Tibial nerve (tissue), 4 donors: ENCODE measurements around the gene ONECUT1. TPM values are rescaled to one million over a fixed set of nuclear protein-coding genes. Genes with fewer than 3 reads are reported as not detected.

Source experiments
- DNase-seq, 2 donors: peaks; one replicate each; pipeline ENCODE4 v3.0.0-alpha.2; 2019; ENCODE audit warnings: low spot score in 2 of 2
- H3K27ac ChIP-seq, 4 donors: fragments of 200-600 bp; sonication (generic) in 3 of 4; one replicate each; pipeline ENCODE4 v1.5.1; 2017 to 2019; ENCODE audit warnings: mild to moderate bottlenecking in 1 of 4
- H3K27me3 ChIP-seq, 2 donors: fragments of 200-600 bp; sonication (generic) in 1 of 2; one replicate each; pipeline versions ENCODE4 v1.5.1 to v1.6.0; 2017 to 2019
- H3K36me3 ChIP-seq, 3 donors: fragments of 200-600 bp; sonication (generic); one replicate each; pipeline ENCODE4 v1.5.1; 2018 to 2019
- H3K4me1 ChIP-seq, 4 donors: fragments of 200-600 bp; sonication (generic) in 3 of 4; one replicate each; pipeline ENCODE4 v1.5.1; 2017 to 2019
- H3K4me3 ChIP-seq, 4 donors: fragments of 200-600 bp; sonication (generic) in 3 of 4; one replicate each; pipeline ENCODE4 v1.5.1; 2017 to 2019; ENCODE audit warnings: mild to moderate bottlenecking in 1 of 4, moderate library complexity in 1 of 4
- H3K9me3 ChIP-seq, 4 donors: fragments of 200-600 bp; sonication (generic) in 3 of 4; one replicate each; pipeline ENCODE4 v1.5.1; 2017 to 2019
- CTCF ChIP-seq, 5 experiments: fragments of 200-600 bp in 3 of 5; fragments of 450-650 bp in 2 of 5; sonication (generic) in 3 of 5; IDR thresholded peaks; one replicate each; pipeline ENCODE4 v1.5.1; 2016 to 2019; ENCODE audit warnings: antibody characterized with exemption in 5 of 5, mild to moderate bottlenecking in 3 of 5, moderate library complexity in 2 of 5
- EP300 ChIP-seq, 2 donors: sonication (generic); formaldehyde crosslinking; IDR thresholded peaks; one replicate each; pipeline ENCODE4 v1.6.1; 2017; ENCODE audit warnings: antibody characterized with exemption in 2 of 2, mild to moderate bottlenecking in 1 of 2
- POLR2A ChIP-seq, 2 donors: fragments of 450-650 bp; IDR thresholded peaks; one replicate each; pipeline ENCODE4 v1.6.1; 2017; ENCODE audit warnings: antibody characterized with exemption in 2 of 2, mild to moderate bottlenecking in 2 of 2, moderate library complexity in 2 of 2
- WGBS, 2 donors: methylation state at CpG; one replicate each; pipeline ENCODE4 v1.1.5; 2018; 5-methylcytosine and 5-hydroxymethylcytosine counted together
- total RNA-seq, 4 donors: library from RNA; depleted of rRNA; stranded (reverse); fragments of >200 nt; gene quantifications; one replicate each; pipeline ENCODE4 v1.1.0, GENCODE V29; 2016

The ONECUT1 gene
- total RNA-seq, 4 donors from 2014 or later = 0.22 to 2.4 TPM; not detected in 2

- Histone ChIP-seq H3K4me3 (no peak overlapping the region), H3K9me3 (no peaks in the 10 kb centered on the region), H3K36me3 (no peaks in the 10 kb centered on the region), H3K27ac (no peak overlapping the region), H3K4me1 (peaks cover 0 to 59% (median 23%) of the 10 kb centered on the region in 4 donors), H3K27me3 (peaks cover 0 to 89% of the 10 kb centered on the region in 2 donors)
- 39 to 71% methylated on average over 1 of the region's 1 CpG for WGBS, 2 donors
- DNase-seq = no peak
- TF ChIP-seq POLR2A (IDR thresholded peaks at IDR 0.05) (no peak), EP300 (IDR thresholded peaks at IDR 0.05) (no peak), CTCF (IDR thresholded peaks at IDR 0.05) (no peak)
Observed at GRCh38 chr15:52782514-52782913, 7.6 kb downstream of the ONECUT1 start.

GRCh38 chr15:52780172-52780980 lies 9.8 kb downstream of the ONECUT1 start:
- H3K27ac ChIP-seq = no peak overlapping the region
- H3K4me1 ChIP-seq = peaks cover 0 to 37% (median 16%) of the 10 kb centered on the region in 4 donors
- 3 to 4% methylated on average over 18 of the region's 18 CpGs for WGBS, 2 donors
- H3K4me3 ChIP-seq = peak overlapping the region in 1 of 4 donors; percentile 23
- no peaks in the 10 kb centered on the region for H3K36me3 ChIP-seq
- peak; percentile 35 to 63 for DNase-seq
- no peaks in the 10 kb centered on the region for H3K9me3 ChIP-seq
- TF ChIP-seq CTCF (IDR thresholded peaks at IDR 0.05) (peak; percentile 63 to 86 (median 80)), POLR2A (IDR thresholded peaks at IDR 0.05) (no peak), EP300 (IDR thresholded peaks at IDR 0.05) (peak; percentile 18 to 69)
- H3K27me3 ChIP-seq = peaks cover 0 to 86% of the 10 kb centered on the region in 2 donors

GRCh38 chr15:52778457-52778856 lies 11.7 kb downstream of the ONECUT1 start:
- 50 to 52% methylated on average over 1 of the region's 1 CpG for WGBS, 2 donors
- no peak overlapping the region for H3K4me3 ChIP-seq
- H3K36me3 ChIP-seq = no peaks in the 10 kb centered on the region
- peaks cover 0 to 86% of the 10 kb centered on the region in 2 donors for H3K27me3 ChIP-seq
- no peak for DNase-seq
- no peaks in the 10 kb centered on the region for H3K9me3 ChIP-seq
- H3K4me1 ChIP-seq = peaks cover 0 to 18% (median 0%) of the 10 kb centered on the region in 4 donors
- H3K27ac ChIP-seq = no peak overlapping the region
- TF ChIP-seq CTCF (IDR thresholded peaks at IDR 0.05) (no peak), EP300 (IDR thresholded peaks at IDR 0.05) (no peak), POLR2A (IDR thresholded peaks at IDR 0.05) (no peak)

GRCh38 chr15:52772766-52773165 lies 17.4 kb downstream of the ONECUT1 start:
- H3K4me1 ChIP-seq = no peaks in the 10 kb centered on the region
- TF ChIP-seq CTCF (IDR thresholded peaks at IDR 0.05) (no peak), EP300 (IDR thresholded peaks at IDR 0.05) (no peak), POLR2A (IDR thresholded peaks at IDR 0.05) (no peak)
- 65 to 66% methylated on average over 5 of the region's 5 CpGs for WGBS, 2 donors
- DNase-seq = no peak
- no peak overlapping the region for H3K27ac ChIP-seq
- H3K4me3 ChIP-seq = no peak overlapping the region
- peaks cover 0 to 63% of the 10 kb centered on the region in 2 donors for H3K27me3 ChIP-seq
- no peaks in the 10 kb centered on the region for H3K36me3 ChIP-seq
- H3K9me3 ChIP-seq = no peaks in the 10 kb centered on the region

GRCh38 chr15:52765785-52766184 lies 24.4 kb downstream of the ONECUT1 start:
- TF ChIP-seq CTCF (IDR thresholded peaks at IDR 0.05) = peak in 1 of 5 experiments; percentile 15
- TF ChIP-seq EP300 (IDR thresholded peaks at IDR 0.05) = no peak
- TF ChIP-seq POLR2A (IDR thresholded peaks at IDR 0.05) = no peak
- 38 to 50% methylated on average over 3 of the region's 3 CpGs for WGBS, 2 donors
- H3K27me3 ChIP-seq = peaks cover 0 to 29% of the 10 kb centered on the region in 2 donors

More at GRCh38 chr15:52765785-52766184, 24.4 kb downstream of the ONECUT1 start:
- Histone ChIP-seq H3K4me3 (no peak overlapping the region), H3K27ac (no peak overlapping the region), H3K4me1 (no peaks in the 10 kb centered on the region), H3K36me3 (no peaks in the 10 kb centered on the region), H3K9me3 (no peaks in the 10 kb centered on the region)
- DNase-seq = no peak
